NT2/D1 (cell line): ENCODE measurements around the gene DHRS9.
"Not testable (repeated sequence)": the region's sequence is repeated elsewhere in the genome, so short reads cannot be mapped to it uniquely, and the experiment has no call there.

Source experiments
- DNase-seq: peaks from one replicate; pipeline ENCODE4 v3.0.0-alpha.2; 2011; ENCODE audit warnings: low read depth, low spot score
- H3K27me3 ChIP-seq: 2 replicates; pipeline ENCODE4 v1.6.0; 2011; ENCODE audit warnings: mild to moderate bottlenecking; ENCODE audit not compliant: insufficient read length, insufficient read depth
- H3K36me3 ChIP-seq: 2 replicates; pipeline ENCODE4 v1.6.1; 2011; ENCODE audit warnings: mild to moderate bottlenecking, low read length, mixed read lengths; ENCODE audit not compliant: insufficient read depth, insufficient read length
- H3K4me1 ChIP-seq: 2 replicates; pipeline ENCODE4 v1.5.1; 2011; ENCODE audit not compliant: insufficient read depth, insufficient read length
- H3K4me3 ChIP-seq: 2 replicates; pipeline ENCODE4 v1.5.1; 2011; ENCODE audit warnings: low read depth; ENCODE audit not compliant: insufficient read length
- H3K9ac ChIP-seq: 2 replicates; pipeline ENCODE4 v1.6.0; 2011; ENCODE audit warnings: low read depth; ENCODE audit not compliant: insufficient read length
- H3K9me3 ChIP-seq: 2 replicates; pipeline ENCODE4 v1.5.1; 2011; ENCODE audit warnings: mild to moderate bottlenecking, low read length; ENCODE audit not compliant: insufficient read depth
- SUZ12 ChIP-seq: IDR thresholded peaks from 2 replicates; pipeline ENCODE4 v1.6.1; 2011; ENCODE audit not compliant: insufficient read length, insufficient read depth; ENCODE audit errors: extremely low read depth
- YY1 ChIP-seq: IDR thresholded peaks from 2 replicates; pipeline ENCODE4 v1.6.1; 2011; ENCODE audit not compliant: insufficient read length, insufficient read depth
- ZNF274 ChIP-seq: IDR thresholded peaks from 2 replicates; pipeline ENCODE4 v1.6.1; 2011; ENCODE audit warnings: mild to moderate bottlenecking, low read depth, low read length

The DHRS9 gene

DNA sequence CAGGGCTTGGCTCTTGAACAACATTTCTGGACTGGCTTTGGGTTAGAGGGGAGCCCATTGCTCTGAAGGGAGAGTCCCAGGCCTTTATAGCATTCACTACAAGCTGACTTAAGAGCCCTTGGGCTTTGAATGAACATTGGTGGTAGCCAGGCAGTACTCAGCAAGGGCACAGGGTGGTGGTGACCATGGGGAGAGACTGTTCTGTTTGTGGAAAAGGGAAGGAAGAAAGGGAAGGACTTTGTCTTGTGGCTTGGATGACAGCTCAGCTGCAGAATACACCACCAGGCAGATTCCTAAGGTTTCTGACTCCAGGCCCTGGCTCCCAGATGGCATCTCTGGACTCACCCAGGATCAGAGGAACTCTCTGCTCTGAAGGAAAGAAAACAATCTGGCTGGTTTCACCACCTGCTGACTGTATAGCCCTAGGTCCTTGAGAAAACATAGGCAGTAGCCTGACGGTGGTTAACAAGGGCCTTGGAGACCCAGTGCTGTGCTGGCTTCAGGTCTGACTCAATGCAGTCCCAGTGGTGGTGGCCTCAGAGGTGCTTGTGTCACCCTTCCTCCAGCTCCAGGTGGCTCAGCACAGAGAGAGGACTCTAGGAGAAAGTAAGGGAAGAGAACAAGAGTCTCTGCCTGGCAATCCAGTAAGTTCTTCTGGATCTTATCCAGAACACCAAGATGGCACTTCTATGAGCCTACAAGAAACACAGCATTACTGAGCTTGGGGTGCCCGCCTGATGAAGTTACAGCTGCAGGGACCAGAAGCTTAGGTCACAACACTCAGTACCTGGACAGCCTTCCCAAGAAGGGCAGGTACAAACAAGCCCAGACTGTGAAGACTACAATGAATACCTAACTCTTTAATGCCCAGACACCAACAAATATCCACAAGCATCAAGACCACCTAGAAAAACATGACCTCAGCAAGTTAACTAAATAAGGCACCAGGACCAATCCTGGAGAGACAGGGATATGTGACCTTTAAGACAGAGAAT is 21.8 kb upstream of the DHRS9 start:
- peaks cover 19% of the 10 kb centered on the region for H3K9me3 ChIP-seq
- no peak overlapping the region for H3K4me3 ChIP-seq
- H3K9ac ChIP-seq: no peak overlapping the region
- H3K27me3 ChIP-seq: no peaks in the 10 kb centered on the region
- no peak for DNase-seq
- H3K36me3 ChIP-seq: no peaks in the 10 kb centered on the region
- TF ChIP-seq ZNF274 (no peak), SUZ12 (no peak), YY1 (no peak)
- H3K4me1 ChIP-seq: peaks cover 3% of the 10 kb centered on the region

- DNase-seq: no peak
- no peak overlapping the region for H3K9ac ChIP-seq
- H3K4me1 ChIP-seq: peaks cover 3% of the 10 kb centered on the region
- no peaks in the 10 kb centered on the region for H3K27me3 ChIP-seq
- no peaks in the 10 kb centered on the region for H3K36me3 ChIP-seq
- H3K9me3 ChIP-seq: peaks cover 10% of the 10 kb centered on the region; the same call in 1 of the 2 replicates
- TF ChIP-seq ZNF274: no peak
- TF ChIP-seq SUZ12: no peak
- TF ChIP-seq YY1: no peak
- H3K4me3 ChIP-seq: no peak overlapping the region
These were observed 20.2 kb upstream of the DHRS9 start for GRCh38 chr2:169049142-169049541.

GRCh38 chr2:169050476-169051240 is 18.7 kb upstream of the DHRS9 start:
- Histone ChIP-seq H3K27me3 (no peaks in the 10 kb centered on the region), H3K4me3 (no peak overlapping the region), H3K9me3 (peaks cover 16% of the 10 kb centered on the region; the same call in 1 of the 2 replicates), H3K4me1 (peaks cover 3% of the 10 kb centered on the region), H3K9ac (no peak overlapping the region), H3K36me3 (no peaks in the 10 kb centered on the region)
- no peak for DNase-seq
- TF ChIP-seq ZNF274 (no peak), YY1 (no peak), SUZ12 (no peak)

DNA sequence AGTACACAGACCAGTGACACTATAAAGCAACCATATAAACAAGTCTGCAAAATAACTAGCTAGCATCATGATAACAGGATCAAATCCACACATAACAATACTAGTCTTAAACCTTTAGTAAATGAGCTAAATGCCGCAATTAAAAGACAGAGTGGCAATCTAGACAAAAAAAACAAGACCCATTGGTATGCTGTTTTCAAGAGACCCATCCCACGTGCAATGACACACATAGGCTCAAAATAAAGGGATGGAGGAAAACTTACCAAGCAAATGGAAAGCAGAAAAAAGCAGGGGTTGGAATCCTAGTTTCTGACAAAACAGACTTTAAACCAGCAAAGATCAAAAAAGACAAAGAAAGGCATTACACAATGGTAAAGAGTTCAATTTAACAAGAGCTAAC is 14.8 kb upstream of the DHRS9 start:
- DNase-seq, H3K36me3 ChIP-seq, H3K4me3 ChIP-seq, H3K27me3 ChIP-seq, H3K4me1 ChIP-seq, H3K9ac ChIP-seq: not testable (repeated sequence)
- H3K9me3 ChIP-seq: peaks cover 16% of the 10 kb centered on the region; the same call in 1 of the 2 replicates

DNA sequence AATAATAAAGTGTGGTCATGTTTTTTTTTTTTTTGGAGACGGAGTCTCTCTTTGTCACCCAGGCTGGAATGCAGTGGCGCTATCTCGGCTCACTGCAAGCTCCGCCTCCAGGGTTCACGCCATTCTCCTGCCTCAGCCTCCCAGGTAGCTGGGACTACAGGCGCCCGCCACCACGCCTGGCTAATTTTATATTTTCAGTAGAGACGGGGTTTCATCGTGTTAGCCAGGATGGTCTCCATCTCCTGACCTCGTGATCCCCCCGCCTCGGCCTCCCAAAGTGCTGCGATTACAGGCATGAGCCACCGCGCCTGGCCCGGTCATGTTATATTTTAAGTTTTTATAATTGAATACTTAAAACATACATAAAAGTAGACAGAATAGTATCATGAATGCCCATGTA is 5.2 kb upstream of the DHRS9 start:
- not testable (repeated sequence) for H3K27me3 ChIP-seq, H3K9ac ChIP-seq, H3K9me3 ChIP-seq, DNase-seq, H3K4me1 ChIP-seq, H3K4me3 ChIP-seq, H3K36me3 ChIP-seq

DNA sequence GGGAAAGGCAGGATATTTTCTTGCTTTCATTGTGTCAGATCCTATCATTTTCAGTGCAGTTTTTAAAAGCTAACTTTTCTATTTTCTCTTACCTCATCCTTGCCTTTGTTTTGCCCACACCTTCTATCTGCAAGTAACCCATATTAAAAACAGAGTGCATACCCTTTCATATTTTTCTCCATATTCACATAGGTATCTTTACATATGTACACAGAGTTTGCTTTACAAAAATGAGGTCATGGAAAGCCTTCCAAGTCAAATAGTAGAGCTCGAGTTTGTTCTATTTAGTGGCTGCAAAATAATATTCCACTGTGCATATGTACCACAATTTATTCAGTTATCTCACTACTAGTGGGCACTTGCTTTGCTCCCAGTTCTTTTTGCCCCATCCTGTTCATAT is 3.9 kb upstream of the DHRS9 start:
- H3K4me1 ChIP-seq: no peaks in the 10 kb centered on the region
- no peak overlapping the region for H3K4me3 ChIP-seq
- H3K9ac ChIP-seq: no peak overlapping the region
- no peaks in the 10 kb centered on the region for H3K27me3 ChIP-seq
- H3K36me3 ChIP-seq: no peaks in the 10 kb centered on the region
- TF ChIP-seq ZNF274 (no peak), YY1 (no peak), SUZ12 (no peak)
- H3K9me3 ChIP-seq: no peaks in the 10 kb centered on the region
- no peak for DNase-seq

DNA sequence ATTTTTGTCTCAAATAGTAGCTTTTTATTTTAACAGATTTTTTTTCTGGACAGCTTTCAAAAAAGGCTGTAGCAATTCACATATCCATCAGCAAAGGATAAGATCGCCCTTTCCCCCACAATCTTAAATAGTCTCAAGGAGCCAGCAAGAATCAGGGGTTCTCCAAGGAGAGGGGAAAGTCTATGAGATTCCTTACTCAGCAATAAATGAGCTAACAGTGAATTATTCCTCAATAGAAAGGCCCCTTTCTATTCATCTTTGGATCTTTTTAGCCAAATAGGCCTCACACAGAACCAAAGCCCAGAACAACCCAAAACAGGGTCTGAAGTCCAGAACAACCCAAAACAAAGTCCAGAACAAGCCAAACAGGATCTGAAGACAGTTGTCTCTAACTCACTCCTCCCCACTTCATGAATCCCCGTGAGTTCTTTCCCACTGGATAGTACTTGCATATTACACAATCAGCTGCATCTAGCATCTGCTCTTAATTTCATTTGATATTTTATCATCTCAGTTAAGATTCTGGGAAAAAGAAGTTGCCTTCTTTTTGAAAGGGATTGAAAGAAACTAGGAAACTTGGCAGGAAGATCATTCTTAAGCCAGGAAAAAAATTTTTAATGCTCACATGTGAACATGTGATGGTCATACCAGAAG is 3.4 kb upstream of the DHRS9 start:
- Histone ChIP-seq H3K9me3 (no peaks in the 10 kb centered on the region), H3K27me3 (no peaks in the 10 kb centered on the region), H3K4me1 (no peaks in the 10 kb centered on the region), H3K9ac (no peak overlapping the region), H3K4me3 (no peak overlapping the region), H3K36me3 (no peaks in the 10 kb centered on the region)
- TF ChIP-seq YY1 (no peak), SUZ12 (no peak), ZNF274 (no peak)
- no peak for DNase-seq
